ENCODE results near the gene SEC63. TPM values are rescaled to one million over a fixed set of nuclear protein-coding genes. Genes with fewer than 3 reads are reported as not detected.
A peak's percentile ranks its signal among the peaks of the same experiment; 100 is the strongest.
"Not testable (repeated sequence)": the region's sequence is repeated elsewhere in the genome, so short reads cannot be mapped to it uniquely, and the experiment has no call there.

SEC63 gene
- total RNA-seq, 6 donors from 2014 or later = 35.0 to 111 (median 77.9) TPM

DNA sequence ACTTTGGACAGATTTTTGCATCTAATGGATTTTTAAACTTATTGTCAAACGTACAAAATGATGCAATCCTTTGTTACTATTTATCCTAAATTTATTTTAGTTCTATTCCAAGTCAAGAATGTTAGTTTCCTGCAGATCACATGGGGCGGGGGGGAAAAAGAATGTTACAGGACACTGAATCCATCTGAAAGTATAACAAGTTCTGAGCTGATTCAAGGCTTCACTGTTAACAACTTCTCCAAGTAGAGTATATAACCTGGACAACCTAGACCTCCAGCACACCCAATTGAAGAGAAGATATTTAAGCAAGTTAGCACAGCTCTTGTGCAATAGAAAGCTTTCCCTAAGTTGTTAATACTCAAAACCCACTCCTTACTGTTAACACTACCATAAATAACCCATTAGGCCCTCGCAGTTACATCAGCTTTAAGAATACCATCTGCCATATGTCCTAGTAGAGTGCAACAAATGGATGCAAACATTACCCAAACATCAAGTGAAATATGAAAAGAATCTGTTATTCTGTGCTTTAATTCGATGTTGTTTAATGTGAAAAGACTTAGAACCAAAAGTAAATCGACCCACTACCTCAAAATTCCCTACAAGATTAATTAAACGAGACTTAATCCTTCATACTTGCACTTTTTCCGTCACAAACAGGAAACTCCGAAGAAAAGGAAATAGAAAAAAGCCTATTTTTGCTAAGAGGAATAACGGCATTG lies 1.3 kb downstream of the SEC63 start:
- TF ChIP-seq POLR2AphosphoS5 (IDR thresholded peaks at IDR 0.05) = no peak
- 3 to 4% methylated on average over 9 of the region's 9 CpGs for WGBS, 2 donors
- H3K9me3 ChIP-seq = no peaks in the 10 kb centered on the region
- H3K36me3 ChIP-seq = no peaks in the 10 kb centered on the region
- DNase-seq (no peak), ATAC-seq (ENCODE audit: low FRiP score in 2 of 2) (no peak)
- H3K4me3 ChIP-seq = peak overlapping the region; percentile 61 to 96 (median 86)
- H3K4me1 ChIP-seq = peaks cover 23 to 48% (median 39%) of the 10 kb centered on the region in 4 donors
- peak overlapping the region; percentile 93 to 96 (median 95) for H3K27ac ChIP-seq
- no peaks in the 10 kb centered on the region for H3K27me3 ChIP-seq

DNA sequence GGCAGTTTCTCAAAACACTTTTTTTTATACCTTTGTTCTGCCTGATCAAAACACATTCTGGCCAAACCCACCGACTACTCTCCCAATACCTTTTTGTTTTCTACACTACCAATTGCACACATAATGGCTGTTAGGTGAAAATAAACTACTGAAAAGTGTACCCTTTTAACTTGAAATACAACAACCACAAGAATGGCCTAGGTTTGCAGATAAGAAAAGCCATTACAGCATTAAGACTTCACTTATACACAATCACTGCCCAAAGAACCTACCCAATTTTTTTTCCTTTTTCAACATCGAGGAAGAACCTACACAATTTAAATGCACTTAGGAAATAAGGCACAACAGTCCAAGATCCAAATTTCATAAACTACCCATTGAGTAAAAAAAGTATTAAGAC lies 1.8 kb downstream of the SEC63 start:
- Histone ChIP-seq H3K4me1 (peaks cover 27 to 51% (median 41%) of the 10 kb centered on the region in 4 donors), H3K4me3 (peak overlapping the region in 3 of 4 donors; percentile 81 to 96 (median 92)), H3K9me3 (no peaks in the 10 kb centered on the region), H3K27me3 (no peaks in the 10 kb centered on the region), H3K36me3 (no peaks in the 10 kb centered on the region), H3K27ac (peak overlapping the region; percentile 93 to 96 (median 95))
- 17 to 27% methylated on average over 2 of the region's 2 CpGs for WGBS, 2 donors
- TF ChIP-seq POLR2A (IDR thresholded peaks at IDR 0.05) = no peak
- TF ChIP-seq, protein P1, sequence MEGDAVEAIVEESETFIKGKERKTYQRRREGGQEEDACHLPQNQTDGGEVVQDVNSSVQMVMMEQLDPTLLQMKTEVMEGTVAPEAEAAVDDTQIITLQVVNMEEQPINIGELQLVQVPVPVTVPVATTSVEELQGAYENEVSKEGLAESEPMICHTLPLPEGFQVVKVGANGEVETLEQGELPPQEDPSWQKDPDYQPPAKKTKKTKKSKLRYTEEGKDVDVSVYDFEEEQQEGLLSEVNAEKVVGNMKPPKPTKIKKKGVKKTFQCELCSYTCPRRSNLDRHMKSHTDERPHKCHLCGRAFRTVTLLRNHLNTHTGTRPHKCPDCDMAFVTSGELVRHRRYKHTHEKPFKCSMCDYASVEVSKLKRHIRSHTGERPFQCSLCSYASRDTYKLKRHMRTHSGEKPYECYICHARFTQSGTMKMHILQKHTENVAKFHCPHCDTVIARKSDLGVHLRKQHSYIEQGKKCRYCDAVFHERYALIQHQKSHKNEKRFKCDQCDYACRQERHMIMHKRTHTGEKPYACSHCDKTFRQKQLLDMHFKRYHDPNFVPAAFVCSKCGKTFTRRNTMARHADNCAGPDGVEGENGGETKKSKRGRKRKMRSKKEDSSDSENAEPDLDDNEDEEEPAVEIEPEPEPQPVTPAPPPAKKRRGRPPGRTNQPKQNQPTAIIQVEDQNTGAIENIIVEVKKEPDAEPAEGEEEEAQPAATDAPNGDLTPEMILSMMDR (IDR thresholded peaks at IDR 0.05) = no peak
- TF ChIP-seq POLR2AphosphoS5 (IDR thresholded peaks at IDR 0.05) = no peak
- TF ChIP-seq EP300 (IDR thresholded peaks at IDR 0.05) = no peak
- DNase-seq (no peak), ATAC-seq (ENCODE audit: low FRiP score in 2 of 2) (no peak)

DNA sequence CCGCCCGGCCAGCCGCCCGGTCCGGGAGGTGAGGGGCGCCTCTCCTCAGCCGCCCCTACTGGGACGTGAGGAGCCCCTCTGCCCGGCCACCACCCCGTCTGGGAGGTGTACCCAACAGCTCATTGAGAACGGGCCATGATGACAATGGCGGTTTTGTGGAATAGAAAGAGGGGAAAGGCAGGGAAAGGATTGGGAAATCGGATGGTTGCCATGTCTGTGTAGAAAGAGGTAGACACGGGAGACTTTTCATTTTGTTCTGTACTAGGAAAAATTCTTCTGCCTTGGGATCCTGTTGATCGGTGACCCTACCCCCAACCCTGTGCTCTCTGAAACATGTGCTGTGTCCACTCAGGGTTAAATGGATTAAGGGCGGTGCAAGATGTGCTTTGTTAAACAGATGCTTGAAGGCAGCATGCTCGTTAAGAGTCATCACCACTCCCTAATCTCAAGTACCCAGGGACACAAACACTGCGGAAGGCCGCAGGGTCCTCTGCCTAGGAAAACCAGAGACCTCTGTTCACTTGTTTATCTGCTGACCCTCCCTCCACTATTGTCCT lies 4.1 kb downstream of the SEC63 start:
- peaks cover 34 to 63% (median 48%) of the 10 kb centered on the region in 4 donors for H3K4me1 ChIP-seq
- DNase-seq = not testable (repeated sequence)
- 66 to 82% methylated on average over 14 of the region's 19 CpGs for WGBS, 2 donors

DNA sequence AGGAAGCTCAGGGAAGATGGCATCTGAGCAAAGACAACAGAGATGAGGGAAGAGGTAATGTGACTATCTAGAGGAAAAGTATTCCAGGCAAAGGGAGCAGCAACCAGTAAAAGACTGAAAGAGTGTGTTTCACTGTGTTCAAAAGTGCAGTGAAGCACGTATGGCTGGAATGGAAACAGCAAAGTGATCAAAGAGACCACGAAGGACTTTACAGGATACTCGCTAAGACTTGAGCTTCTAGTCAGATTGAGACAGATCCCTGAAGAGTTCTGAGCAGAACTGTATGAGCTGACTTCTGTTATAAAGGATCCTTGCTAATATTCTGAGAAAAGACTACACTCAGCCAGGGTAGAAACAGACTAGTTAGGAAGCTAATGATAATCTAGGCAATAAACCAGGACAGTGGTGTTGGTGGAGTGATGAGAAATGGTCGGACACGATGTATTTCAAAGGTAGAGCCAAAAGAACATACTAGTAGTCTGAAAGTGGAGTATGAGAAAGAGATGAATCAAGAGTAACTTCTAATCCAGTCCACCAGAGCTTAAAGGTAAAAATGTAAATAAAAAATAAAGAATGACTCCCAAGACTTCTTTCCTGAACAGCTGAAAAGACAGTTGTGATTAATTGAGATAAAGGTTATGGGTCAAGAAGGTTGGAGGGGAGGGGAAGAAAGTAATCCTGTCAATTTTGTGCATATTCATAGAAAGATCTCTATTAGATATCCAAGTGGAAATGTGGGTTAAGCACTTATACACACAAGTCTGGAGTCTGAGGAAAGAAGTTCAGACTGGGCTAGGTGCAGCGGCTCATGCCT lies 14.2 kb downstream of the SEC63 start:
- TF ChIP-seq, protein P1 (IDR thresholded peaks at IDR 0.05) = no peak
- no peak for TF ChIP-seq POLR2AphosphoS5 (IDR thresholded peaks at IDR 0.05)
- TF ChIP-seq POLR2A (IDR thresholded peaks at IDR 0.05) = no peak
- no peak for TF ChIP-seq EP300 (IDR thresholded peaks at IDR 0.05)
- no peak overlapping the region for H3K4me3 ChIP-seq
- H3K27me3 ChIP-seq = no peaks in the 10 kb centered on the region
- no peak overlapping the region for H3K27ac ChIP-seq
- no peaks in the 10 kb centered on the region for H3K36me3 ChIP-seq
- no peak for ATAC-seq (ENCODE audit: low FRiP score in 2 of 2)
- H3K4me1 ChIP-seq = peaks cover 3 to 42% (median 28%) of the 10 kb centered on the region in 4 donors
- no peaks in the 10 kb centered on the region for H3K9me3 ChIP-seq
- DNase-seq = no peak
- WGBS, 2 donors = 73 to 75% methylated on average over 6 of the region's 6 CpGs

More for the DNA sequence above, 4.1 kb downstream of the SEC63 start:
- not testable (repeated sequence) for ATAC-seq (ENCODE audit: low FRiP score in 2 of 2); H3K9me3 ChIP-seq; H3K4me3 ChIP-seq; H3K36me3 ChIP-seq; H3K27me3 ChIP-seq
- peak overlapping the region in 3 of 4 donors; percentile 11 to 65 (median 12) for H3K27ac ChIP-seq

DNA sequence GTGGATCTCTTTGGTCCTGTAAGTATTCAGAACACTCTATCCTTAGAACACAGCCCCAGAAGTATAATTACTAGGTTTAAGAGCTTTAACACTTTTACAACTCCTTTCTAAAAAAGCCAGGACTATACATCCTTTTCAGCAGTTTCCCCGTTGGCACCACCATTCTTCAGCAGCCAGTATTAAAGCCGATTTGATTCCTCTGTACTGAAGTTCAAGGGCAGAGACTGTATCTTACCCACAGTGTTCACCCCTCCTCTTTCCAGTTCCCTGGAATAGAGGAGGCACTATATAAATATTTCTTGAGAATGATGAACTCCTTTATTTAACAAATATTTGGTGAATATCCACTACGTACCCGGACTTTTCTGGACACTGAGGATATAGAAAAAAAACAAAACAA lies 15.9 kb downstream of the SEC63 start:
- peaks cover 3 to 31% (median 25%) of the 10 kb centered on the region in 4 donors for H3K4me1 ChIP-seq
- DNase-seq (no peak), ATAC-seq (ENCODE audit: low FRiP score in 2 of 2) (no peak)
- no peaks in the 10 kb centered on the region for H3K9me3 ChIP-seq
- no peaks in the 10 kb centered on the region for H3K27me3 ChIP-seq
- H3K36me3 ChIP-seq = no peaks in the 10 kb centered on the region
- H3K27ac ChIP-seq = no peak overlapping the region
- TF ChIP-seq POLR2AphosphoS5 (IDR thresholded peaks at IDR 0.05) (no peak), POLR2A (IDR thresholded peaks at IDR 0.05) (no peak)
- WGBS, 2 donors = 48 to 49% methylated on average over 4 of the region's 4 CpGs
- H3K4me3 ChIP-seq = no peak overlapping the region

DNA sequence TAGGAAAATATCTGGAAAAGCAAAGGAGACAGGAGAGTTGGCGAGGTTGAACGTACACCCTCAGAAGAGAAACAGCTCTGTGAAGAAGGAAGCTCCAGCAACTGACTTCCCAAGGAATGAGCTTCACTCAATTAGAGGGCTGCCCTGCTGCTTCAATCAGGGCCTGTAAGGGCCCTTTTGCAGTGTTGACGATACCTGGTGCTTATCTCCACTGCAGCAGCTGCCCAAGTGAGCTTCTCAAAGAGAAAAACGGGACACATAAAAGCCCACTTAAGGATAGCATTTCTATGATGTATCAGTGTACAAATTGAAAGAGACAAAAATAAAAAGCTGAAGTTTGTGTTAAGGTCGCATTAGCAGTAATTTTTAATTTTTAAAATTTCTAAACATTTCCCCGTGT lies 16.4 kb downstream of the SEC63 start:
- Histone ChIP-seq H3K9me3 (no peaks in the 10 kb centered on the region), H3K4me3 (no peak overlapping the region), H3K27ac (no peak overlapping the region), H3K27me3 (no peaks in the 10 kb centered on the region), H3K36me3 (no peaks in the 10 kb centered on the region), H3K4me1 (peaks cover 3 to 31% (median 25%) of the 10 kb centered on the region in 4 donors)
- TF ChIP-seq, protein P1 (IDR thresholded peaks at IDR 0.05) = no peak
- TF ChIP-seq POLR2AphosphoS5 (IDR thresholded peaks at IDR 0.05) (no peak), EP300 (IDR thresholded peaks at IDR 0.05) (no peak), POLR2A (IDR thresholded peaks at IDR 0.05) (no peak)
- peak in 1 of 2 donors; percentile 36 for DNase-seq
- 81 to 82% methylated on average over 6 of the region's 6 CpGs for WGBS, 2 donors
- ATAC-seq (ENCODE audit: low FRiP score in 2 of 2) = no peak

Measured in upper lobe of left lung (tissue), 6 donors.